Retinal pigment epithelial cell (primary cell): ENCODE measurements around the gene IER3.
A peak's percentile ranks its signal among the peaks of the same experiment; 100 is the strongest.

Experiments used
- DNase-seq: peaks from one replicate; pipeline ENCODE4 v3.0.0-alpha.2; 2010; ENCODE audit warnings: low read depth
- H3K4me3 ChIP-seq: 2 replicates; pipeline ENCODE4 v1.5.1; 2011; ENCODE audit warnings: mild to moderate bottlenecking, low read length, control low read depth, moderate library complexity
- TF ChIP-seq, protein P1 (sequence below): conservative IDR thresholded peaks from 2 replicates; pipeline ENCODE4 v1.5.1; 2011; ENCODE audit warnings: low read depth, low read length, control low read depth, inconsistent platforms

IER3 gene

DNA sequence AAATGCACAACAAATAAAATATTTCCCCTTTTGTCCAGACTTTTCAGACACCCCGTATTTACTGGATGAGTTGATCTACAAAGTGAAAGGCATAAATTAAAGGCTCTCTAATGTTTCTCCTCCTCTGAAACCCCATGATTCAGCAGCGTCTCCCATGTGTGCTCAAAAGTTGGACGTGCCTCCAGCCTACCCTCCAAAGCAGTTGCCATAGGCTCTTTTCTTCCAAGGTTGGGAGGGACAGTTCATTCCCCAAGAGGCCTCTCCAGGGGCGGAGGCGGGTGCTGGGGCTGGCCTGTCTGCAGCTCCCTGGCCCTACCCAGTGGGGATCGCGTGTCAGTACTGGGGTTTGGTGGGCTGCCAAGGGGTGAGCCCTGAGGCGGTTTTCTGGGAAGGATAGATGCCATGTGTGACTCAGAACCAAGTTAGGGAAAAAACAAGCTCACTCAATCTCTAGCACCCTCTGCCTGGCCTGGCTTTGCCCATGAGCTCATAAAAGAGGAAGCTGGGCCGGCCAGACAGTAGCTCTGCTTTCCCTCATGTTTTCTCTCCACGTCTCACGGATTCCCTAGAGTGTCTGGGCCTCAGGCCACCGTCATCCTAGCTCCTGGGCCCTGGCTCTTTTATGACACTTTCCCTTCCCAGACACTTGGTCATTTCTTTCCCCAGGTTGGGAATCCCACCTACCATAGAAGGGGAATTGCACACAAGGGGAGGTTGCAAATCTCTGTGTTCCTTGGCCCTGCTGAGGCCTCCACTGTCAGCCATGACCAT is 8.0 kb upstream of the IER3 start:
- peak; percentile 97 for DNase-seq
- H3K4me3 ChIP-seq: no peak overlapping the region

DNA sequence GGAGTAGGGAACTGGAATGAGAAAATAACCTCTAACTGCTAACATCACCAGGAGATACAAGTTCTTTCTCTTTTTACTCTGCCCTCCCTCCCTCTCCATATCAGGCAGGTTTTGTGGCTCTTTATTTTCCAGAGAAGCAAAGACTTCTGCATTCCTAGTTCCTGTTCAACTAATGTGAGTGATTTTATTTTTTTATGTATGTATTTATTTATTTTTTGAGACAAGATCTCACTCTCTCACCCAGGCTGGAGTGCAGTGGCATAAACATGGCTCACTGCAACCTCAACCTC is 6.0 kb upstream of the IER3 start:
- no peak overlapping the region for H3K4me3 ChIP-seq
- no peak for DNase-seq
- TF ChIP-seq, protein P1, sequence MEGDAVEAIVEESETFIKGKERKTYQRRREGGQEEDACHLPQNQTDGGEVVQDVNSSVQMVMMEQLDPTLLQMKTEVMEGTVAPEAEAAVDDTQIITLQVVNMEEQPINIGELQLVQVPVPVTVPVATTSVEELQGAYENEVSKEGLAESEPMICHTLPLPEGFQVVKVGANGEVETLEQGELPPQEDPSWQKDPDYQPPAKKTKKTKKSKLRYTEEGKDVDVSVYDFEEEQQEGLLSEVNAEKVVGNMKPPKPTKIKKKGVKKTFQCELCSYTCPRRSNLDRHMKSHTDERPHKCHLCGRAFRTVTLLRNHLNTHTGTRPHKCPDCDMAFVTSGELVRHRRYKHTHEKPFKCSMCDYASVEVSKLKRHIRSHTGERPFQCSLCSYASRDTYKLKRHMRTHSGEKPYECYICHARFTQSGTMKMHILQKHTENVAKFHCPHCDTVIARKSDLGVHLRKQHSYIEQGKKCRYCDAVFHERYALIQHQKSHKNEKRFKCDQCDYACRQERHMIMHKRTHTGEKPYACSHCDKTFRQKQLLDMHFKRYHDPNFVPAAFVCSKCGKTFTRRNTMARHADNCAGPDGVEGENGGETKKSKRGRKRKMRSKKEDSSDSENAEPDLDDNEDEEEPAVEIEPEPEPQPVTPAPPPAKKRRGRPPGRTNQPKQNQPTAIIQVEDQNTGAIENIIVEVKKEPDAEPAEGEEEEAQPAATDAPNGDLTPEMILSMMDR: no peak

More for the DNA sequence above, 8.0 kb upstream of the IER3 start:
- TF ChIP-seq, protein P1: peak; percentile 5

DNA sequence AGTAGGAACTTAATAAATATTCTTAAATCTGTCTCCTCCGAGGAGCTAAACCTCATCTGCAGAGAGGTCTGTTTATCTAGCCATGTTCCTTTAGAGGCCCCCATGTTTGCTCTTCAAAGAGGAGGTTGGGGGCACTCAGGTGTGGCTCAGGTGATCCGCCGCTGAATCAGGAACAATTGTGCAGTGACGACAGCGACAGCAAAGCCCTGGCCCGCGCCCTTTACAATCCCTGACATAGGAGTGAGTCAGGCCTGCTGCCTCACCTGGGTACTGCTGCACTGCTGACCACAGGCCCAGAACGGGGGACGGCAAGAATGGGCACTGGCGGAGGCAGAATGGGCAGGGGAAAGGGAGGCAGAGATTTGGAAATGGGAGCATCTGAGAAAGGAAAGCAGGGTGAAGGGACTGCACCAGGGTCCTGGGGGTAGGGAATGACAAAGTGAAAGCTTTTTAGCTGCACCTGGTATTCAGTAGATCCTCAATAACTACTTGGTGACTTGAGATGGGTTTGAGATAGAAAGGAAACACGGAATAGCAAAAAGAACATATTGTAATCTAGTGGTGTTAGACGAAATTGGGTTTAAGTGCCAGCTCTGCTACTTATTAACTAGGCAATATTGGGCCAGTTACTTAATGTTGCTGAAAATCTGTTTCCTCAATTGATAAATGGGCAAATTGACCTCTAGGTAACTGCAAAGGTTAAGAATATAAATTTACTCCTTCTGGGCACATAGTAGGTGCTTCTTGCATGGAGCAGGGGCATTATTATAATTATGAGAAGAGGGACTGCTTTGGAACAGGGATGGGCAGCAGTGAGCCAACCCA is 5.4 kb upstream of the IER3 start:
- no peak overlapping the region for H3K4me3 ChIP-seq
- DNase-seq: no peak
- TF ChIP-seq, protein P1: no peak

DNA sequence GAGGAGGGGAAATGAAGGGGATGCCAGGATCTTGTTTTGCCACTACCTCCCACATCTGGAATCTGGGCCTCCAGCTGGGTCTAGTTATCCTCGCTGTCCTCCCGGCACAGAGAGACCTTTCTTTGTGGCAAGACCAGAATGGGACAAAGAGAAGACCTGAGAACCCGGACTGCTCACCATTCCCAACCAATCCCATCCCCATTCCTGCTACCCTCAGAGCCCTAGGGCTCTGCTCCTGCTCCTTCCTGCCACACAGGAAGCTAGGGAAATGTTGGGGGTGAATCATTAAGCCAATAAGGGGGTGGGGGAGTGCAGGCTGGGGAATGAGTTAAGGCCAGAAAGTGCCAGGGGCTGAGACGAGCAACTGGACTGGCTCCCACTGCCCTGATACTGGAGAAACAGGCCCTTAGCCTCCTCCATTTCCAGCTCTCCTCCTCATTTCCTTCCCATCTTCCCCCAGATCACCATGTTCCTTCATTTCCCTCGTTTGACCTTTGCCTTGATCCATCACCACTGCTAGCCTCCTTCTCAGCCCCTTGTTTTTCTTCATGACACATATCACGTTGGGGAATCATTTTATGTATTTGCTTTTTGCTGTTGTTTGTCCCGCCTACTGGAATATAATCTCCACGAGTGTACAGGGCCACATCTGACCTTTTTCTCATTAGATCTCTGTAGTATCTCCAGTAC is 4.6 kb upstream of the IER3 start:
- no peak overlapping the region for H3K4me3 ChIP-seq
- no peak for DNase-seq
- TF ChIP-seq, protein P1: no peak

DNA sequence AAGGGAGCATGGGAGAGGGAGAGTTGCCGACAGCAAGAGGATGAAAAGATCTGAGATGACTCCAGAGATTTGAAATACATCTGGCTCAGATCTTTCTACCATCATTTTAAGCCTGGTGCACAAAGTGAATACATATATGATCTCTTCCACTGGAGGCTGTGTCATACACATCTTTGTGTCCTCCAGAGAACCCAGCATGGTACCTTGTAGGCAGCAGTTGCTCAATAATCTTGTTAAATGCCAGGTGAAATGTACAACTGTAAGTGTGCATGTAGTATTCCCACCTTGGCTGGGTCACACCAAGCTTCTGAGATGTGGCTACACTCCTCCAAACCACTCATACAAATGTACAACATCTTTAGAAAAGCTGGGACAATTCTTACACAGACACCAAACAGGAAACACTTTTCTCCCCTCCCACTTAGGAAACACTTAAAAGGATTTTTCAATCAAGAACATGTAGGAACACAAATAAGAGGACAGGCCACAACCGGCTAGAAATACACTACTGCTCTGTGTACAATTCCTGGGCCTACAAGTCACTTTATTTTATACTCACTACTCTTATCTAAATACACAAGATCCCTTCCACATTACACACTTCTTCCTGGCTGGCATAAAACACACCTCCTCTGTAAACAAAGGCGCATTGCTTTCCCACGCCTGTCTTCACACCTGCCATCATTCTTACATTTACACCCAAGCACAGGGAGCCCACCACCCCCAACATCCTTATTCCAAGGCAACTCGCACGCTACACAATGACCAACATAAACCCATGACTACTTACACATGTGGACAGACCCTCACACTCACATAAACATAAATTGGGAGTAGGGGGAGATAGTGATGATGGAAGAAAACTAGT is 3.8 kb upstream of the IER3 start:
- DNase-seq: no peak
- TF ChIP-seq, protein P1: no peak
- no peak overlapping the region for H3K4me3 ChIP-seq

DNA sequence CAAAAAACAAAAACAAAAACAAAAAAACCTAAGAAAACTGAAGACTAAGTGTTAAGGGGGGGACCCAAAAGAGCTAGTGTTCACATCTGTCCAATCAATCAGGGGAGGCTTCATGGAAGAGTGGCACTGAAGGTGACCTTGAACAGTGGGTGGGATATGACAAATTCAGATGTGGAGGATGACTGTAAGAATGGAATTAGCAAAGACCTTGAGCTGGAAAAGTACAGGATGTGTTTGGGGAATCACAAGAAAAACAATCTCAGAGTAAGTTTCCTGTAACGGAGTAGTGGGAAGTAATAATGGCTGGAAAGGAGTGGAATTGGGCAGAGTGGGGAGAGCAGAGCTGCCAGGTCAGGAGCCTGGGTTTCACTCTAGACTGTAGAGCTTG is 2.9 kb upstream of the IER3 start:
- TF ChIP-seq, protein P1: no peak
- no peak for DNase-seq
- H3K4me3 ChIP-seq: no peak overlapping the region
